Dermis microvascular lymphatic vessel endothelial cell (primary cell): Measurements from ENCODE around the gene NLRP6. TPM values are rescaled to one million over a fixed set of nuclear protein-coding genes. Genes with fewer than 3 reads are reported as not detected.
"Not testable (repeated sequence)": the region's sequence is repeated elsewhere in the genome, so short reads cannot be mapped to it uniquely, and the experiment has no call there.

ENCODE experiments used
- DNase-seq, 2 donors: peaks; one replicate each; pipeline versions ENCODE4 v3.0.0 to v3.0.0-alpha.2; 2010; ENCODE audit warnings: low read depth in 2 of 2
- total RNA-seq: library from RNA; depleted of rRNA; stranded (reverse); fragments of >200 nt; gene quantifications from 2 replicates; pipeline ENCODE4 v1.2.1, GENCODE V29; 2014

Gene NLRP6
- total RNA-seq, 1 donor from 2014 or later = not detected

DNA sequence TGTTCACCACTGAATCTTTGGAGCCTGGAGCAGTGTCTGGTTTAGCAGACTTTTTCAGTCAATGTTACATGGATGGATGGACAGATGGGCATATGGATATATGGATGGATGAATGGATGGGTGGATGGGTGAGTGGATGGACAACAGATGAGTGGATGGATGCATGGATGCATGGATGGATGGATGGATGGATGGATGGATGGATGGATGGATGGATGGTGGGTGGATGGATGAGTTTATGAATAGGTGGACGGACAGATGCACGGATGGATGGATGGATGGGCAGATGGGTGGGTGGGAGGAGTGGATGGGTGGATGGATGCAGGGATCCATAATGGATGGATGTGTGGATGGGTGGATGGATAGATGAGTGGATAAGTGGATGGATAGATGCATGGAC, 22.4 kb upstream of the NLRP6 start:
- DNase-seq = no peak

DNA sequence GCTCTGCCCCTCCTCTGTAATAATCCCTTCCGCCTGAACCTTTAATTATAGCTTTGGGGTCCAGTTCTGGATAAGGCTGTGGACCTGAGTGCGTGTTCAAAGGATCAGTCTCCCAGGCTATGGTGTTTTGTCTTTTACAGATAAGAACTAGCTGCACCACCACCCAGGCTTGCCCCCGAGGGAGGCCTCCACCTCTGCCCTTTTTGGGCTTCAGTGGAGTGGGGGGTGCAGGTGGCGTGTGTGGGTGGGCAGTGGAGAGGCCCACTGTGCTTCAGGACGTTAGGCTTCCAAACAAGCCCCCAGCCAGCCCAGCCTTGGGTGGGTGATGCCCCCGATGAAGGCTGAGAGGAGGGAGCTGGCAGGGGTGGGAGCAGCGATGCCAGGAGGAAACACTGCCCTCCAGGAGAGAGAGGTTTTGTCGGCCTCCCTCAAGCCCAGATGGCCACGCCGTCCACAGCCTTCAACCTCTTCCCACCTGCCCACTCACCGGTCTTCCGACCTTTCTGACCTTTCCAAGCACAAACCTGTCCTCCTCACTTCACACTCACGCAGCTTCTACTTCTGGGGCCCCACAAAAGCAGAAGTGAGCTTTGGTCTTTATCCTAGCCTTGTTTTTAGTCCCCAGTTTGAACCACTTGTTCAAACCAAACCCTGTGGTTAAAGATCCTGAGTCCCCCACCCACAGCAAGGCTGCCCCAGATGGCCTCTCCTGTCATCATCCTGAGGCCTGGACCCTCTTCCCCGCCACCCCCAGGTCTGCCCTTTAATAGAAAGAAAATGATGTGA, 21.1 kb upstream of the NLRP6 start:
- no peak for DNase-seq

DNA sequence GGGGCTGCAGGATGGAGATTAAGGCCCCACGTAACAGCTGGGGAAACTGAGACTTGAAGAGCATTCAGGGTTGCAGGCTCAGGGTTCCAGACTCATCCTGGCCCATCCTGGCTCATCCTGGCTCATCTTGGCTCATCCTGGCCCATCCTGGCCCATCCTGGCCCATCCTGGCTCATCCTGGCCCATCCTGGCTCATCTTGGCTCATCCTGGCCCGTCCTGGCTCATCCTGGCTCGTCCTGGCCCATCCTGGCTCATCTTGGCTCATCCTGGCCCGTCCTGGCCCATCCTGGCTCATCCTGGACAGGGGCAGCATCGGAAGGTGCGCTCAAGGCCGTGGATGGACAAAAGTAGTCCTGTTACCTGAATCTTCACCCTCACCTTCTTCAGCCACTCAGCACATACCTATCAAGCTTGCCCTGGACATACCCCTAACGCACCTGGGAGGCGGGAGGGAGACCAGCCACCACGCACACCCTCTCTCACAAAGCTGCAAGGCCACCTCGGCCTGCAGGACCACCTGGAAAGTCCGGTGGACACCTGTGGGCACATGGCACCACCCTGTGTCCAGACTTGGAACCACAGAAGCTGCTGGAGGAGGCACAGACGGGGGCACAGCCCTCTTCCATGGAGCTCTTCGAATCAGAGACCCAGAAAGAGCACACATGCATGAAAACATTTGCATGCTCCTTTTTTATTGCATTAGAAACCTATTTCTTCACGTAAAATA, 20.3 kb upstream of the NLRP6 start:
- DNase-seq = no peak

DNA sequence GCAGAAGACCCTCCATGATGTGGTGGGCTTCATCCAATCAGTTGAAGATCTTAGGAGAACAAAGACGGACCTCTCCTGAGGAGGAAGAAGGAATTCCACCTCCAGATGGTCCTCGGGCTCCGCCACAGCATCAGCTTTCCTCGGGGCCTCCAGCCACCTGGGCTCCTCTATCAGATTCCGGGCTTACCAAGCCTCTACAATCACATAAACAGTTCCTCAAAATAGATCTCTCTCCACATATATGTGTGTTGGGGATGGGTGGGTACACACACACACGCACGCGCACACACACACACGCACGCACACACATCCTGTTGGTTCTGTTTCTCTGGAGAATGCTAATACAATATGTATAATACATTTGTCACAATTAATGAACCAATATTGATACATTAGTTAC, 18.8 kb upstream of the NLRP6 start:
- DNase-seq = no peak

DNA sequence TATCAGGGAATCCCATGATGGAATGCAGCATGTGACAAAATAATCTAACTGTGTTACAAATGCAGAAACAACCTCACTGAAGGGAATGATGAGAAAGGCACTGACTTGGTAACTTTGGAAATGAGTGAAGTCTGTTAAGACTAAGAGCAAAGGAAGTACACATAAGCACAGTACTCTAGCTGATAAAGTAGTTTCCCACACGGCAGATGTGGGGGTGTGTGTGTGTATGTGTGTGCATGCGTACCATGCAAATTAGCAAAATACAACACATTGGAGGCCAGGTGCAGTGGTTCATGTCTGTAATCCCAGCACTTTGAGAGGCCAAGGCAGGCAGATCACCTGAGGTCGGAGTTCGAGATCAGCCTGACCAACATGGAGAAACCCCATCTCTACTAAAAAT, 16.6 kb upstream of the NLRP6 start:
- no peak for DNase-seq

DNA sequence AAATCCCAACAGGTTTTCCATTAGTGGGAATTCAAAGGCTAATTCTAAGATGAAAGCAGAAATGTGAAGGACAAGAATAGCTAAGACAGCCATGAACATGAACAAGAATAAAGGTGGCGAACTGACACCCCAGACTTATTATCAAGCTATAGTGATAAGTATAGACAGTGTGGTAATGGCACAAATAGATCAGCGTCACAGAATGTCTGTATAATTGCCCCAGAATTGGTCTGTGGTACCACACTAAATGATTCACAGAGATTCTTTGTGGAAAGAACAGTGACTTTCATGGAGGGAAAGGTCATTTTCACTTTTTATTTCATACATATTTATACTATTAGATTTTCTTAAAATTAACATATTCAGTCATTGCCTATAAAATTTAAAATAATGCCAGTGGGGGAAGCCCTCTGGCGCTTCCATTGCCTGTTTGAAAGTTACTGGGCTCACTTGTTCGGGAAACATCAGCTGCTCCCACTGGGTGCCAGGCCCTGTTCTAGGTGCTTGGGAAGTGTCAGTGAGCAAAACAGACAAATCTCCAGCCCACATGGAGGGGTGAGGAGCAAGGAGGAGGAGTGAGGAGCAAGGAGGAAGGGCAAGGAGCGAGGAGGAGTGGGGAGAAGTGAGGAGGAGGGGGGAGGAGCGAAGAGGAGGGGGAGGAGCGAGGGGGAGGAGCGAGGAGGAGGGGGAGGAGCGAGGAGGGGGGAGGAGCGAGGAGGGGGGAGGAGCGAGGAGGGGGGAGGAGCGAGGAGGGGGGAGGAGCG, 11.3 kb upstream of the NLRP6 start:
- no peak for DNase-seq

DNA sequence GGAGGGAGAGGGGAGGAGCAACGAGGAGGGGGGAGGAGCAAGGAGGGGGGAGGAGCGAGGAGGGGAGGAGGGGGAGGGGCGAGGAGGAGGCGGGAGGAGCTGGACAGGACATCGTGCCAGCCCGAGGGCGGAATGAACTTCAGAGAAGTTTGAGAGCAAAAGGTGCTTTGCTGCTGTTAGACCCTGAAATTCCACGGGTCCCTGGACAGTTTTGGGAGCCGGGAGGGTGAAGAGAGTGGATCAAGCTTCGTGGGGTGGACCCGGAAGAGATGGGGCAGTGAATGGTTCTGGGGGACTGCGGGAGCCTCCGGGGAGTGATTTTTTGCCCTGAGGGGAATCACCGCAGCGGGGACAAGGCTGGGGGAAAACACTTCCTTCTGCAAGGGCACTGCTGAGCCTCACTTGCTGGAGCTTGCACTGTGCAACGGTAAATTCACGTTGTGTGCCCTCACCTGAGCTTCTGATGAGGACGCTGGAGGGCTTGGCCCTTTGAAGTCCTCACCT, 10.7 kb upstream of the NLRP6 start:
- DNase-seq = no peak

DNA sequence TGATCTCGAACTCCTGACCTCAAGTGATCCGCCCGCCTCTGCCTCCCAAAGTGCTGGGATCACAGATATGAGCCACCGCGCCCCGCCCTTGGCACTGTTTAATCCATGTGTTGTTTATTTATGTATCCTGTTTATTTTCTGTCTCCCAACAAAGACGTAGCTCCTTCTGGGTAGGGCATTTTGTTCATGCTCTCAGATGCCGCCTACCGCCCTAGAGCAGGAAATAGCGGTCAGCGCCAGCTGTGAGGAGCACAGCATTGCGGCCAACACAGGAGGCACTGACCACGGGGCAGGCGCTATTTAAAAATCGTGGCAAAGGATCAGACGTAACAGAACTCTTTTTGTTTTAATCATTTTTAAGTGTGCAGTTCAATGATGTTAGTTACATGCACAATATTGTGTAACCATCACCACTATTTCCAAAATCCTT, 9.5 kb upstream of the NLRP6 start:
- not testable (repeated sequence) for DNase-seq

DNA sequence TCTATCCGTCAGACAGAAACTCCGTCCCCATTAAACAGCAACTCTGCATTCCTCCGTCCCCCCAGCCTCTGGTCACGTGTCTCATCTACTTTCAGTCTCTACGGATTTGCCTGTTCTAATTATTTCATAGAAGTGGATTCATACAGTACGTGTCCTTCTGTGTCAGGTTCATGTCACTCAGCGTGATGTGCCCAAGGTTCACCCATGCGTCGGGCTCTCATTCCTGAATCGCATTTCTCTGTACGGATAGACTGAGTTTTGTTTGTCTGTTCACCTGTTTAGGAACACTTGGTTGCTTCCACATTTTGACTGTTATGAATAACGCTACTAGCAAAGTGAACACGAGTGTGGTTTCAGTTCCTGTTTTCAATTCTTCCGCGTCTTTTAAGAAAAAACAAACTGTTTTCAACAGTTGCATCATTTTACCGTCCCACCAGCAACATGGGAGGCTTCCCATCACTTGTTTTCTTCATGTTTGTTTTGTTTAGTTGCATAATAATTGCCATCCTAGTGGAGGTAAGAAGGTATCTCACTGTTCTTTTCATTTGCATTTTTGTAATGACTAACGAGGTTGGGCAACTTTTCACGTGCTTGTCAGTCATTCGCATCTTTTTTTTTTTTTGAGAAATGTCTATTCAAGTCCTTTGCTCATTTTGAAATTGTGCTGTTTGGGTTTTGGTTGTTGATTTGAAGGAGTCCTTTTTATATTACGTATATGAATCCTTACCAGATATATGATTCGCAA, 8.9 kb upstream of the NLRP6 start:
- DNase-seq = no peak

DNA sequence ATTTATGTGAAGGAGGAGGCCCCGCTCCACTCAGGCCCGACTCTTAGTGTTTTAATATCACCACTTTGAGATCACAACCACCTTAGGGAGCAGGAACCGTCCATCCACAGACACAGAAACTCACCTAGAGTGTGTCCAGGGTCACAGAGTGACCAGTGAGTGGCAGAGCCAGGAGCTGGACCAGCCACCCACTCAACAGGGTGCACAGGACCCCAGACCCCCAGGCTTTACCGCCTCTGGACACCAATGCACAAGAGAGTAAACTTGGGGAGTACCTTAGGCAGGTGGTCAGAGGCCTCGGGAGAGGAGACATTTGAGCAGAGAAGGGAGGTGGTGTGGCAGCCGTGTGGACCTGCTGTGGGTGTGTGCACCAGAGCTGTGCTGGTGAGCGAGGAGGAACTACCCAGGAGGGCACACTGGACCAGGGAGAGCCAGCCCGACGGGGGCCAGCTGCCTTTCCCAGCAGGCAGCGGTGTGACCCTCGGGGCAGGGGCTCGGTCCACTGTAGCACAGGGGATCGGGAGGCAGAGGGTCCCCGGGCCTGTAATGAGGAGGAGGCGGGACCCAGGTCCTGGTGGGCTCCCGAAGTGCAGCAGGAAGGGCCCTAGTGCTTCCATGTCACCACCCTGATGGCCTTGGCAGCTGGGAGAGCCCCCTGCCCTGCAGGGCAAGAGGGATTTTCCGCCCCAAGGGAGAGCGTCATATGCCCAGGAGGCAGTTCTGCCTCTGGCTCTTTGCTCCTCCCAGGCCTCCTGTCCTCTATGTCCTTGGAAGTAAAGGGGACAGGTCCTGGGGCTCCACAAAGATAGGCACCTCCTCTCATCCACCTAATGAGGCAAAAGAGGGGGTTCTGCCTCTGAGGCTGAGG, 7.5 kb upstream of the NLRP6 start:
- no peak for DNase-seq

DNA sequence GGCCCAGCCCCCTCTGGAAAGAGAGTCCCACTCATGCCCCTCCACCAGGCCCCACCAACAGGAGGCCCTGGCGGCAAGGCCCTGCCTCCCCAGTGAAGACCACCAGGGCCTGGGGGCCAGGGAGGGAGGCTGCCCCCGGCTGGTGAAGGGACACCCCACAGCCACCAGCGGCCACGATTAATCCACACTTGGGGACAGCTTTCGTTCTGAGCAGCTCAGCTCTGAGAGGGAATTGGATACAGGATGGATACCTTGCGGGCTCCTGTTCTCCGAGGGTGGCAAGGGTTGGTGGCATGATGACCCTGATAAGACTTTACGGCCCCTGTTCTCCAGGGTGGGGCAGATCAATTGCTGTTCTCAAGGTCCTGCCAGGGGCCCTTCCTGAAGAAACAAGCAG, 6.9 kb upstream of the NLRP6 start:
- DNase-seq = no peak

DNA sequence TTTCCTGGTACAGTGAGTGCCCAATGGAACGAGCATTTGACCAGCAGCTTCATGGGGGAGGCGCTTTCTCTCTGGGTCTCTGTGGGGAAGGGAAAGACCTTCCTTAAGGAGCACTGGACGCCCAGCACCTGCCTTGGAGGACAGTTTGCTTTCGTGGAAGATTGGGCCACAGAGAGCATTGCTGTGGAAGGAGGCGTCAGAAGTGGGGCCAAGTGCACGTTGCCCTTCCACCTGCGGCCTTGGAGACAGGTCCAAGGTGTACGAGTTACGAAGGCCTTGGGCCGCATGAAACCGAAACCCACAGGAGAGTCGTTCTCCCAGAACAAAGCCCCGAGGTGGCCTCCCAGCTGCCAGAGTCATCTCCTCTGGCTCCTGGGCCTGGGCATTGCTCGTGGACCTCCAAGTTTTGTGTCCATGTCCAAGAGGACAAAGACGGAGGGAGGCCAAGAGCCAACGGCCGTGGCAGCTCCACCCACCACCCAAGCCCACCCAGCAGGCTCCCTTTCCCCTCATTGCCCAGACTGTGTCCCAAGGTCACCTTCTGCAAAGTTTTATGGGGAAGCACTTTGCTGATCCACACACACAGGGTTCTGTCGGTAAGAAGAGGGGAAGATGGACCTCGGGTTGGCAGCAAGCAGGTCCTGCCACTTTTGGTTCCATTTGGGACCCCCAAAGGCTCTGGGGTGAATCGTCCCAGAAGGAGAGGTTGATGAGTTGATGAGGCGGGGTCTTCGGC, 5.8 kb upstream of the NLRP6 start:
- no peak for DNase-seq

DNA sequence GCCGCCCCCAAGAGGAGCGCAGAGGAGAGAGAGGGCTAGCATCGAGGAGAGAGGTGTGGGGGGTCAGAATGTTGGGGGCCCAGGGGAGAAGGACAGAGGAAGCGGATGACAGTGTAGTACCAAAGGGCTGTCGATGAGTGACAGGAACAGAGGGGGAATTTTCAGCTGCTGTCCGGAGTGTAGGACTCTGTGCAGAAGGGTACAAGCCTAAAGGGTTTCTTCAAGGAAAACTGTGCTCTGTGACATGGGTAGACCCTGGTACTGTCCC, 5.3 kb upstream of the NLRP6 start:
- no peak for DNase-seq

DNA sequence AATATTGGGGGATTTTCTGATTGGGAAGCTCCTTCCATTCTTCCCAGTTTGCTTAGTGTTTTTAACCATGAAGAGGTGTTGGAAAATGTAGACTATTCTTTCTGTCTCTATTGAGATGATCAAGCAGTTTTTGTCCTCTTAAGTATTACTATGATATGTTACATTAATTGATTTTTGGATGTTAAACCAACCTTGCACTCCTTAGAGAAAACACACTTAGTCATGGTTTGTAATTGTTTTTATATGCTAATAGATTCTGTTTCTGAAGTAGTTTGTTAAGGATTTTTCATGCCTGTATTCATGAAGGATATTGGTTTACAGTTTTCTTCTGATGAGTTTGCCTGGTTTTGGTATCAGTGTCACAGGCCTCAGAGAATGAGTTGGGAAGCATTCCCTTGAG, 2.0 kb upstream of the NLRP6 start:
- no peak for DNase-seq

DNA sequence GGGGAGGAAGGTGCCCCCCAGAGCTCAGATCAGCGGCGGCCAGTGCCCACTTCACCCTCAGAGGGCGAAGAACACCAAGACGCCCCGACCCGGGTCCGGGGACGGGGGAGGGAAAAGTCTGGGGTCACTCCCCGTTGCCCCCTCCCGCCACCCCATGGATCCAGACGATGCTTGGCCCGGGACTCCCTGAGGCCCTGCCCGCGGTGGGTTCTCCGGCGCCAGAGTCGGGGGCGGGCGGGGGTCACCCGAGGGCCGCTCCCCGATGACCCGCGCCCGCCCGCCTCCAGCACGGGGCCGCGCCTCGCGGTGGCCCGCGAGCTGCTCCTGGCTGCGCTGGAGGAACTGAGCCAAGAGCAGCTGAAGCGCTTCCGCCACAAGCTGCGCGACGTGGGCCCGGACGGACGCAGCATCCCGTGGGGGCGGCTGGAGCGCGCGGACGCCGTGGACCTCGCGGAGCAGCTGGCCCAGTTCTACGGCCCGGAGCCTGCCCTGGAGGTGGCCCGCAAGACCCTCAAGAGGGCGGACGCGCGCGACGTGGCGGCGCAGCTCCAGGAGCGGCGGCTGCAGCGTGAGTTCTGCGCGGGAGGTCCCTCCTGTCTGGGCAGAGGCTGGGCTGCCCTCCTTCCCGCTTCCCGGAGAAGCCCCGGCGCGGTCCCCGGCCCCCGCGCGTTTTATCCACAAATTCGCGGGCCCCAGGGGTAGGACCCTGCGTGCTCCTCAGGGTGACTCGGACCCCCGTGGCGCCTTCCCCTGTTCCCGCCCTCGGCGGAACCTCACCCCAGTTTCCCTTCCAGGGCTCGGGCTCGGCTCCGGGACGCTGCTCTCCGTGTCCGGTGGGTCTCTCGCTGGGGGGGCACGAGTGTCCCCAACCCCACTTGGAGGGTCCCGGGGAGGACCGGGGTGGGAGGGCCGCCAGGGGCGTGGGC, 1.1 kb downstream of the NLRP6 start:
- no peak for DNase-seq

DNA sequence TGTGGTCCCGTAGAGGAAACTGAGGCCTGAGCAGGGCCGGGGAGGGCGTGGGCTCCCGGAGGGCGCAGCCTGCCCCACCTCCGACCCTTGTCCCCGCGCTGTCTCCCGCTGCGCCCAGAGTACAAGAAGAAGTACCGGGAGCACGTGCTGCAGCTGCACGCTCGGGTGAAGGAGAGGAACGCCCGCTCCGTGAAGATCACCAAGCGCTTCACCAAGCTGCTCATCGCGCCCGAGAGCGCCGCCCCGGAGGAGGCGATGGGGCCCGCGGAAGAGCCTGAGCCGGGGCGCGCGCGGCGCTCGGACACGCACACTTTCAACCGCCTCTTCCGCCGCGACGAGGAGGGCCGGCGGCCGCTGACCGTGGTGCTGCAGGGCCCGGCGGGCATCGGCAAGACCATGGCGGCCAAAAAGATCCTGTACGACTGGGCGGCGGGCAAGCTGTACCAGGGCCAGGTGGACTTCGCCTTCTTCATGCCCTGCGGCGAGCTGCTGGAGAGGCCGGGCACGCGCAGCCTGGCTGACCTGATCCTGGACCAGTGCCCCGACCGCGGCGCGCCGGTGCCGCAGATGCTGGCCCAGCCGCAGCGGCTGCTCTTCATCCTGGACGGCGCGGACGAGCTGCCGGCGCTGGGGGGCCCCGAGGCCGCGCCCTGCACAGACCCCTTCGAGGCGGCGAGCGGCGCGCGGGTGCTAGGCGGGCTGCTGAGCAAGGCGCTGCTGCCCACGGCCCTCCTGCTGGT, 1.9 kb downstream of the NLRP6 start:
- peak in 1 of 2 donors; percentile 33 for DNase-seq

DNA sequence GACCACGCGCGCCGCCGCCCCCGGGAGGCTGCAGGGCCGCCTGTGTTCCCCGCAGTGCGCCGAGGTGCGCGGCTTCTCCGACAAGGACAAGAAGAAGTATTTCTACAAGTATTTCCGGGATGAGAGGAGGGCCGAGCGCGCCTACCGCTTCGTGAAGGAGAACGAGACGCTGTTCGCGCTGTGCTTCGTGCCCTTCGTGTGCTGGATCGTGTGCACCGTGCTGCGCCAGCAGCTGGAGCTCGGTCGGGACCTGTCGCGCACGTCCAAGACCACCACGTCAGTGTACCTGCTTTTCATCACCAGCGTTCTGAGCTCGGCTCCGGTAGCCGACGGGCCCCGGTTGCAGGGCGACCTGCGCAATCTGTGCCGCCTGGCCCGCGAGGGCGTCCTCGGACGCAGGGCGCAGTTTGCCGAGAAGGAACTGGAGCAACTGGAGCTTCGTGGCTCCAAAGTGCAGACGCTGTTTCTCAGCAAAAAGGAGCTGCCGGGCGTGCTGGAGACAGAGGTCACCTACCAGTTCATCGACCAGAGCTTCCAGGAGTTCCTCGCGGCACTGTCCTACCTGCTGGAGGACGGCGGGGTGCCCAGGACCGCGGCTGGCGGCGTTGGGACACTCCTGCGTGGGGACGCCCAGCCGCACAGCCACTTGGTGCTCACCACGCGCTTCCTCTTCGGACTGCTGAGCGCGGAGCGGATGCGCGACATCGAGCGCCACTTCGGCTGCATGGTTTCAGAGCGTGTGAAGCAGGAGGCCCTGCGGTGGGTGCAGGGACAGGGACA, 2.7 kb downstream of the NLRP6 start:
- DNase-seq = no peak
